ENCODE measurements around the gene PTPRN2. TPM values are rescaled to one million over a fixed set of nuclear protein-coding genes. Genes with fewer than 3 reads are reported as not detected.

The PTPRN2 gene
- total RNA-seq, 1 experiment from 2014 or later: 2.1 TPM

- Histone ChIP-seq H3K4me1 (ENCODE audit: control insufficient read depth in 1 of 2, insufficient read depth in 2 of 2, low read length in 2 of 2) (no peaks in the 10 kb centered on the region), H3K9me3 (ENCODE audit: control insufficient read depth in 1 of 2, insufficient read depth in 1 of 2, low read depth in 1 of 2, low read length in 2 of 2) (no peaks in the 10 kb centered on the region), H3K27me3 (ENCODE audit: insufficient read depth, low read length) (no peaks in the 10 kb centered on the region), H4K20me1 (ENCODE audit: insufficient read depth) (no peaks in the 10 kb centered on the region), H3K27ac (ENCODE audit: low read depth, low read length) (no peak overlapping the region), H3K9ac (ENCODE audit: low read length) (no peak overlapping the region), H3K36me3 (ENCODE audit: control insufficient read depth in 1 of 2, insufficient read depth in 2 of 2, low read length in 2 of 2) (no peaks in the 10 kb centered on the region), H3K9me2 (ENCODE audit: insufficient read depth) (no peaks in the 10 kb centered on the region), H2AFZ (ENCODE audit: low read depth, low read length, poor library complexity, severe bottlenecking) (no peak overlapping the region), H3K4me3 (replicated peaks in 1 of 2; ENCODE audit: low read depth in 1 of 2, low read length in 2 of 2) (no peak overlapping the region), H3K4me2 (ENCODE audit: low read length) (no peak overlapping the region), H3K79me2 (ENCODE audit: insufficient read depth, low read length) (no peaks in the 10 kb centered on the region)
- ATAC-seq (no peak), DNase-seq (ENCODE audit: low read depth, low spot score) (no peak)
- intact Hi-C loops (cut with micrococcal nuclease): no loop called here
- ChIA-PET POLR2A (no interaction called here), CTCF (no interaction called here), RAD21 (ENCODE audit: low non-redundant PET in 1 of 2, low total read pairs in 2 of 2, uncharacterized antibody in 2 of 2, unreplicated experiment in 2 of 2) (no interaction called here)
- BruUV-seq (replicated peaks): no TSS peak
- TF ChIP-seq TCF7L2 (IDR thresholded peaks at IDR 0.05; ENCODE audit: borderline replicate concordance, extremely low read depth, insufficient read depth, insufficient read length): no peak
- TF ChIP-seq EGR1 (IDR thresholded peaks at IDR 0.05; ENCODE audit: low read depth): no peak
- no peak for TF ChIP-seq YY1 (IDR thresholded peaks at IDR 0.05; ENCODE audit: extremely low read depth, insufficient replicate concordance, low read depth, low read length)
Observed at GRCh38 chr7:158474488-158474887, 113.1 kb downstream of the PTPRN2 start.

GRCh38 chr7:158473946-158474345 is 113.7 kb downstream of the PTPRN2 start:
- Histone ChIP-seq H3K27ac (ENCODE audit: low read depth, low read length) (no peak overlapping the region), H3K4me1 (ENCODE audit: control insufficient read depth in 1 of 2, insufficient read depth in 2 of 2, low read length in 2 of 2) (no peaks in the 10 kb centered on the region), H3K27me3 (ENCODE audit: insufficient read depth, low read length) (no peaks in the 10 kb centered on the region), H3K9ac (ENCODE audit: low read length) (no peak overlapping the region), H3K9me2 (ENCODE audit: insufficient read depth) (no peaks in the 10 kb centered on the region), H3K9me3 (ENCODE audit: control insufficient read depth in 1 of 2, insufficient read depth in 1 of 2, low read depth in 1 of 2, low read length in 2 of 2) (no peaks in the 10 kb centered on the region), H3K4me3 (replicated peaks in 1 of 2; ENCODE audit: low read depth in 1 of 2, low read length in 2 of 2) (no peak overlapping the region), H3K36me3 (ENCODE audit: control insufficient read depth in 1 of 2, insufficient read depth in 2 of 2, low read length in 2 of 2) (no peaks in the 10 kb centered on the region), H3K4me2 (ENCODE audit: low read length) (no peak overlapping the region), H3K79me2 (ENCODE audit: insufficient read depth, low read length) (no peaks in the 10 kb centered on the region), H2AFZ (ENCODE audit: low read depth, low read length, poor library complexity, severe bottlenecking) (no peak overlapping the region), H4K20me1 (ENCODE audit: insufficient read depth) (no peaks in the 10 kb centered on the region)
- ATAC-seq (no peak), DNase-seq (ENCODE audit: low read depth, low spot score) (no peak)
- RAD21 ChIA-PET (ENCODE audit: low non-redundant PET in 1 of 2, low total read pairs in 2 of 2, uncharacterized antibody in 2 of 2, unreplicated experiment in 2 of 2): no interaction called here
- intact Hi-C loops (cut with micrococcal nuclease): no loop called here
- TF ChIP-seq EZH2 (IDR thresholded peaks at IDR 0.05) (no peak), SRF (IDR thresholded peaks at IDR 0.05; ENCODE audit: low read depth) (no peak), EZH2phosphoT487 (IDR thresholded peaks at IDR 0.05; ENCODE audit: borderline replicate concordance) (no peak), POLR2A (IDR thresholded peaks at IDR 0.05; ENCODE audit: borderline replicate concordance, extremely low read depth, insufficient read depth, insufficient read length) (no peak), FOSL1 (IDR thresholded peaks at IDR 0.05; ENCODE audit: low read depth) (no peak), RAD21 (IDR thresholded peaks at IDR 0.05; ENCODE audit: low read depth) (no peak), ATF3 (IDR thresholded peaks at IDR 0.05) (no peak), SP1 (IDR thresholded peaks at IDR 0.05; ENCODE audit: low read depth) (no peak), CBX3 (IDR thresholded peaks at IDR 0.05; ENCODE audit: low read depth) (no peak)
- BruUV-seq (replicated peaks): no TSS peak
- POLR2A ChIA-PET: no interaction called here
- CTCF ChIA-PET: no interaction called here
